Measurements from ENCODE around the gene SLAMF9. TPM values are rescaled to one million over a fixed set of nuclear protein-coding genes. Genes with fewer than 3 reads are reported as not detected.

SLAMF9 gene
- total and polyA plus RNA-seq, 2 of the 8 experiments (the other 6 are each of a cell fraction or from before 2014, with no cell fraction given), result not detected

GRCh38 chr1:159982280-159982679 lies 28.2 kb upstream of the SLAMF9 start (continued):
- TF ChIP-seq CTBP2 (IDR thresholded peaks at IDR 0.05; ENCODE audit: borderline replicate concordance, insufficient read depth, insufficient read length, low read length) (no peak), CHD1 (IDR thresholded peaks at IDR 0.05; ENCODE audit: low read depth, low read length) (no peak)

Data from H1 (cell line).